H9 (cell line): ENCODE results near the gene QSER1. TPM values are rescaled to one million over a fixed set of nuclear protein-coding genes. Genes with fewer than 3 reads are reported as not detected.
A peak's percentile ranks its signal among the peaks of the same experiment; 100 is the strongest.

Experiments
- DNase-seq: peaks from one replicate; pipeline ENCODE4 v3.0.0-alpha.2; 2017
- H2AFZ ChIP-seq: one replicate; pipeline ENCODE4 v1.6.1; 2013; ENCODE audit warnings: mild to moderate bottlenecking, low read length, control low read depth, moderate library complexity
- H2AK5ac ChIP-seq: 2 replicates; pipeline ENCODE4 v1.6.1; 2013; ENCODE audit warnings: low read length, control low read depth, mixed read lengths; ENCODE audit not compliant: insufficient read length
- H2BK120ac ChIP-seq: one replicate; pipeline ENCODE4 v1.6.1; 2013; ENCODE audit warnings: low read depth, mild to moderate bottlenecking, low read length, control low read depth, inconsistent platforms; ENCODE audit not compliant: poor library complexity, severe bottlenecking
- H2BK12ac ChIP-seq: 2 replicates; pipeline ENCODE4 v1.6.1; 2013; ENCODE audit warnings: low read length, control low read depth, mixed read lengths, low read depth; ENCODE audit not compliant: insufficient read length
- H2BK15ac ChIP-seq: 2 replicates; pipeline ENCODE4 v1.6.1; 2013; ENCODE audit warnings: low read depth, low read length, control low read depth
- H2BK20ac ChIP-seq: one replicate; pipeline ENCODE4 v1.6.1; 2013; ENCODE audit warnings: low read depth, mild to moderate bottlenecking, low read length, control low read depth, inconsistent platforms; ENCODE audit not compliant: poor library complexity, severe bottlenecking
- H2BK5ac ChIP-seq: 2 replicates; pipeline ENCODE4 v1.6.1; 2013; ENCODE audit warnings: low read length, control low read depth, mixed read lengths; ENCODE audit not compliant: insufficient read length
- H3K14ac ChIP-seq: 2 replicates; pipeline ENCODE4 v1.6.1; 2013; ENCODE audit warnings: low read length, control low read depth; ENCODE audit not compliant: insufficient read depth
- H3K18ac ChIP-seq: 2 replicates; pipeline ENCODE4 v1.6.1; 2013; ENCODE audit warnings: low read depth, mild to moderate bottlenecking, mixed read lengths, low read length, control low read depth; ENCODE audit not compliant: insufficient read length
- H3K23ac ChIP-seq: 2 replicates; pipeline ENCODE4 v1.6.1; 2013; ENCODE audit warnings: low read length, control low read depth, mixed read lengths, low read depth; ENCODE audit not compliant: insufficient read length
- H3K23me2 ChIP-seq: 2 replicates; pipeline ENCODE4 v1.6.1; 2013; ENCODE audit warnings: low read depth, mild to moderate bottlenecking, mixed read lengths, low read length, control low read depth; ENCODE audit not compliant: insufficient read length, poor library complexity, severe bottlenecking
- H3K27ac ChIP-seq: 2 replicates; pipeline ENCODE4 v1.5.1; 2013; ENCODE audit warnings: low read length, control low read depth, mixed read lengths, low read depth; ENCODE audit not compliant: insufficient read length
- H3K27me3 ChIP-seq: 2 replicates; pipeline ENCODE4 v1.6.1; 2013; ENCODE audit warnings: low read length, control low read depth, inconsistent platforms; ENCODE audit not compliant: insufficient read depth
- H3K4ac ChIP-seq: 2 replicates; pipeline ENCODE4 v1.6.1; 2013; ENCODE audit warnings: low read depth, mild to moderate bottlenecking, control low read depth, inconsistent platforms, low read length, moderate library complexity
- H3K4me1 ChIP-seq: 2 replicates; pipeline ENCODE4 v1.6.1; 2013; ENCODE audit warnings: low read length, control low read depth, inconsistent platforms; ENCODE audit not compliant: insufficient read depth
- H3K4me2 ChIP-seq: 2 replicates; pipeline ENCODE4 v1.6.1; 2013; ENCODE audit warnings: low read length, control low read depth, mixed read lengths; ENCODE audit not compliant: insufficient read length, insufficient read depth
- H3K56ac ChIP-seq: 2 replicates; pipeline ENCODE4 v1.6.1; 2013; ENCODE audit warnings: low read depth, mild to moderate bottlenecking, mixed read lengths, low read length, control low read depth; ENCODE audit not compliant: insufficient read length
- H3K79me1 ChIP-seq: 2 replicates; pipeline ENCODE4 v1.6.1; 2013; ENCODE audit warnings: low read depth, mild to moderate bottlenecking, moderate library complexity, low read length, control low read depth, inconsistent platforms; ENCODE audit not compliant: insufficient read depth, poor library complexity, severe bottlenecking
- H3K79me2 ChIP-seq: 2 replicates; pipeline ENCODE4 v1.6.1; 2013; ENCODE audit warnings: low read length, control low read depth, inconsistent platforms; ENCODE audit not compliant: insufficient read depth
- H3K9ac ChIP-seq: 2 replicates; pipeline ENCODE4 v1.6.1; 2013; ENCODE audit warnings: low read length, control low read depth, mixed read lengths; ENCODE audit not compliant: insufficient read length; ENCODE audit errors: extremely low read depth
- H3K9me3 ChIP-seq: one replicate; pipeline ENCODE4 v1.6.1; 2013; ENCODE audit warnings: low read depth, low read length, inconsistent platforms; ENCODE audit not compliant: control insufficient read depth
- H3T11ph ChIP-seq: one replicate; pipeline ENCODE4 v1.6.1; 2013; ENCODE audit warnings: mild to moderate bottlenecking, low read length, control low read depth, inconsistent platforms
- H4K20me1 ChIP-seq: one replicate; pipeline ENCODE4 v1.6.1; 2013; ENCODE audit not compliant: control insufficient read depth, insufficient read length, insufficient read depth
- H4K5ac ChIP-seq: 2 replicates; pipeline ENCODE4 v1.6.1; 2013; ENCODE audit warnings: low read depth, mild to moderate bottlenecking, mixed read lengths, low read length, control low read depth; ENCODE audit not compliant: insufficient read length
- H4K8ac ChIP-seq: replicated peaks from 2 replicates; pipeline ENCODE4 v1.6.1; 2013; ENCODE audit warnings: low read length, control low read depth, mixed read lengths, low read depth; ENCODE audit not compliant: insufficient read length
- H4K91ac ChIP-seq: 2 replicates; pipeline ENCODE4 v1.6.1; 2013; ENCODE audit warnings: low read depth, mild to moderate bottlenecking, moderate library complexity, mixed read lengths, low read length, control low read depth; ENCODE audit not compliant: insufficient read length
- H3K27ac Mint-ChIP-seq, 3 experiments: 2 replicates in 2 of 3; 3 replicates in 1 of 3; pipeline ENCODE4 v1.8.0; 2020 to 2021; ENCODE audit warnings: mixed read lengths in 3 of 3, mild to moderate bottlenecking in 1 of 3, moderate library complexity in 1 of 3
- H3K27me3 Mint-ChIP-seq: 2 replicates; pipeline ENCODE4 v1.8.0; 2021; ENCODE audit warnings: low read depth, mild to moderate bottlenecking, moderate library complexity, mixed read lengths
- H3K36me3 Mint-ChIP-seq, 3 experiments: 2 replicates in 2 of 3; 3 replicates in 1 of 3; pipeline ENCODE4 v1.8.0; 2020 to 2021; ENCODE audit warnings: low read depth in 3 of 3, mixed read lengths in 3 of 3; ENCODE audit not compliant: insufficient read depth in 1 of 3
- H3K4me1 Mint-ChIP-seq, 2 experiments: 2 replicates each; pipeline ENCODE4 v1.8.0; 2020; ENCODE audit warnings: mixed read lengths in 2 of 2
- H3K4me3 Mint-ChIP-seq, 2 experiments: 2 replicates in 1 of 2; 3 replicates in 1 of 2; pipeline ENCODE4 v1.8.0; 2020 to 2021; ENCODE audit warnings: mild to moderate bottlenecking in 2 of 2, mixed read lengths in 2 of 2, moderate library complexity in 1 of 2
- H3K9me3 Mint-ChIP-seq, 2 experiments: 2 replicates in 1 of 2; 3 replicates in 1 of 2; pipeline ENCODE4 v1.8.0; 2020; ENCODE audit warnings: mild to moderate bottlenecking in 2 of 2, mixed read lengths in 2 of 2, moderate library complexity in 1 of 2
- WGBS: extraction: QIAGEN DNeasy Blood & Tissue Kit; methylation state at CpG from one replicate; pipeline ENCODE4 v1.1.7; 2013; ENCODE audit warnings: missing lambda C conversion rate, low lambda C conversion rate, mixed read lengths; ENCODE audit not compliant: insufficient read length; ENCODE audit errors: extremely low coverage; 5-methylcytosine and 5-hydroxymethylcytosine counted together
- total RNA-seq: library from RNA; stranded (reverse); gene quantifications from 2 replicates; pipeline ENCODE4 v1.2.1, GENCODE V29; 2021
- TF ChIP-seq, protein P1 (sequence below): fragments of 200-600 bp; sonication (generic); conservative IDR thresholded peaks from 3 replicates; pipeline ENCODE4 v1.8.0; 2021; ENCODE audit warnings: antibody characterized with exemption, mild to moderate bottlenecking

QSER1 gene
- total RNA-seq, 1 experiment from 2014 or later: 139 TPM

DNA sequence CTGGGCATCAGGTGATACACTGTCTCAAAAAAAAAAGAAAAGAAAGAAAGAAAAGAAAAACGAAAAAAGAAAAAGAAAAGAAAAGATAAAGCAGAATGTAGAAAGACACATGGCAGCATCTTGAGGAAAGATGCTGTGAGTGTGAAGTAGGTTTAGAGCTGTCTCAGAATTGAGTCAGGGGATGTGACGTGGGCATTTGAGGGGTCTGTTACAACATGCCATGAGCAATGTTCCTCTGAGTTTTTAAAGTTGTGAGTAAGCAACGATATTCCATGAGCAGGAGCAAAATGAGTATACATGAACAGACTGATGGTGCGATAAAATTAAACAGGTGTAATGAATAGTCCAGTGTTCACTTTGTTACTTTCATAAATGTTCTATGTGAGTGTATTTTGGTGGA lies 11.3 kb upstream of the QSER1 start:
- Histone ChIP-seq H2BK5ac (no peak overlapping the region), H3K23ac (no peak overlapping the region), H3K18ac (no peak overlapping the region), H3K27ac (no peak overlapping the region), H3K4me1 (no peaks in the 10 kb centered on the region; the same call in 1 of the 2 replicates), H2AFZ (no peak overlapping the region), H3K14ac (no peak overlapping the region), H4K5ac (no peak overlapping the region), H3K9ac (no peak overlapping the region), H2AK5ac (no peak overlapping the region), H3K79me1 (no peaks in the 10 kb centered on the region), H3K4me2 (no peak overlapping the region), H4K91ac (no peak overlapping the region), H3K79me2 (no peaks in the 10 kb centered on the region; the same call in 1 of the 2 replicates), H3K9me3 (no peaks in the 10 kb centered on the region), H3K27me3 (no peaks in the 10 kb centered on the region), H4K20me1 (no peaks in the 10 kb centered on the region), H3K23me2 (no peaks in the 10 kb centered on the region), H2BK12ac (no peak overlapping the region), H2BK15ac (no peak overlapping the region), H3K4ac (no peak overlapping the region), H2BK20ac (no peak overlapping the region), H4K8ac (no peak overlapping the region), H2BK120ac (no peak overlapping the region), H3K56ac (no peak overlapping the region), H3T11ph (no peak overlapping the region)
- H3K4me3 Mint-ChIP-seq: no peak overlapping the region
- H3K27ac Mint-ChIP-seq: peak overlapping the region in 1 of 3 experiments; percentile 73; a peak in 1 of 7 replicates
- H3K4me1 Mint-ChIP-seq: peaks cover 15 to 18% of the 10 kb centered on the region in 2 experiments
- WGBS: no CpG with 5 or more reads among the region's 4 CpGs
- DNase-seq: no peak
- peaks cover 8 to 9% of the 10 kb centered on the region in 2 experiments for H3K9me3 Mint-ChIP-seq
- H3K36me3 Mint-ChIP-seq: peaks cover 0 to 7% (median 3%) of the 10 kb centered on the region in 3 experiments; a peak in 3 of 7 replicates
- TF ChIP-seq, protein P1, sequence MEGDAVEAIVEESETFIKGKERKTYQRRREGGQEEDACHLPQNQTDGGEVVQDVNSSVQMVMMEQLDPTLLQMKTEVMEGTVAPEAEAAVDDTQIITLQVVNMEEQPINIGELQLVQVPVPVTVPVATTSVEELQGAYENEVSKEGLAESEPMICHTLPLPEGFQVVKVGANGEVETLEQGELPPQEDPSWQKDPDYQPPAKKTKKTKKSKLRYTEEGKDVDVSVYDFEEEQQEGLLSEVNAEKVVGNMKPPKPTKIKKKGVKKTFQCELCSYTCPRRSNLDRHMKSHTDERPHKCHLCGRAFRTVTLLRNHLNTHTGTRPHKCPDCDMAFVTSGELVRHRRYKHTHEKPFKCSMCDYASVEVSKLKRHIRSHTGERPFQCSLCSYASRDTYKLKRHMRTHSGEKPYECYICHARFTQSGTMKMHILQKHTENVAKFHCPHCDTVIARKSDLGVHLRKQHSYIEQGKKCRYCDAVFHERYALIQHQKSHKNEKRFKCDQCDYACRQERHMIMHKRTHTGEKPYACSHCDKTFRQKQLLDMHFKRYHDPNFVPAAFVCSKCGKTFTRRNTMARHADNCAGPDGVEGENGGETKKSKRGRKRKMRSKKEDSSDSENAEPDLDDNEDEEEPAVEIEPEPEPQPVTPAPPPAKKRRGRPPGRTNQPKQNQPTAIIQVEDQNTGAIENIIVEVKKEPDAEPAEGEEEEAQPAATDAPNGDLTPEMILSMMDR: no peak
- no peaks in the 10 kb centered on the region; the same call in 1 of the 2 replicates for H3K27me3 Mint-ChIP-seq
